ENCODE data around the gene SERPINB6. TPM values are rescaled to one million over a fixed set of nuclear protein-coding genes. Genes with fewer than 3 reads are reported as not detected.

Gene SERPINB6
- total RNA-seq, 1 donor from 2014 or later: 48.7 TPM

- no peak for FAIRE-seq
- peak; percentile 89 for TF ChIP-seq CTCF (IDR thresholded peaks at IDR 0.05; ENCODE audit: insufficient read depth, low read length, severe bottlenecking)
- DNase-seq (ENCODE audit: low read depth): peak; percentile 88
Observed at GRCh38 chr6:2988426-2989331, 17.3 kb upstream of the SERPINB6 start.

GRCh38 chr6:2988094-2988425, 16.7 kb upstream of the SERPINB6 start:
- DNase-seq (ENCODE audit: low read depth) (no peak), FAIRE-seq (no peak)
- Histone ChIP-seq H3K36me3 (ENCODE audit: control insufficient read depth, insufficient read depth, low read length) (no peaks in the 10 kb centered on the region), H3K27me3 (ENCODE audit: control insufficient read depth, insufficient read depth, low read length) (no peaks in the 10 kb centered on the region), H3K4me3 (ENCODE audit: low read depth, low read length) (peak overlapping the region; percentile 69)
- TF ChIP-seq CTCF (IDR thresholded peaks at IDR 0.05; ENCODE audit: insufficient read depth, low read length, severe bottlenecking): no peak

More at GRCh38 chr6:2988426-2989331, 17.3 kb upstream of the SERPINB6 start:
- H3K27me3 ChIP-seq (ENCODE audit: control insufficient read depth, insufficient read depth, low read length): no peaks in the 10 kb centered on the region
- H3K4me3 ChIP-seq (ENCODE audit: low read depth, low read length): peak overlapping the region; percentile 69
- no peaks in the 10 kb centered on the region for H3K36me3 ChIP-seq (ENCODE audit: control insufficient read depth, insufficient read depth, low read length)

GRCh38 chr6:2986722-2987221, 15.4 kb upstream of the SERPINB6 start:
- Histone ChIP-seq H3K27me3 (ENCODE audit: control insufficient read depth, insufficient read depth, low read length) (no peaks in the 10 kb centered on the region), H3K36me3 (ENCODE audit: control insufficient read depth, insufficient read depth, low read length) (no peaks in the 10 kb centered on the region), H3K4me3 (ENCODE audit: low read depth, low read length) (no peak overlapping the region)
- no peak for TF ChIP-seq CTCF (IDR thresholded peaks at IDR 0.05; ENCODE audit: insufficient read depth, low read length, severe bottlenecking)
- DNase-seq (ENCODE audit: low read depth) (peak; percentile 94), FAIRE-seq (no peak)

- H3K4me3 ChIP-seq (ENCODE audit: low read depth, low read length): no peak overlapping the region
- no peaks in the 10 kb centered on the region for H3K36me3 ChIP-seq (ENCODE audit: control insufficient read depth, insufficient read depth, low read length)
- DNase-seq (ENCODE audit: low read depth) (no peak), FAIRE-seq (no peak)
- H3K27me3 ChIP-seq (ENCODE audit: control insufficient read depth, insufficient read depth, low read length): no peaks in the 10 kb centered on the region
- no peak for TF ChIP-seq CTCF (IDR thresholded peaks at IDR 0.05; ENCODE audit: insufficient read depth, low read length, severe bottlenecking)
Observed at GRCh38 chr6:2984738-2985406, 13.5 kb upstream of the SERPINB6 start.

- FAIRE-seq: no peak
- Histone ChIP-seq H3K4me3 (ENCODE audit: low read depth, low read length) (no peak overlapping the region), H3K27me3 (ENCODE audit: control insufficient read depth, insufficient read depth, low read length) (no peaks in the 10 kb centered on the region), H3K36me3 (ENCODE audit: control insufficient read depth, insufficient read depth, low read length) (no peaks in the 10 kb centered on the region)
- no peak for TF ChIP-seq CTCF (IDR thresholded peaks at IDR 0.05; ENCODE audit: insufficient read depth, low read length, severe bottlenecking)
- no peak for DNase-seq (ENCODE audit: low read depth)
Observed at GRCh38 chr6:2982426-2983117, 11.2 kb upstream of the SERPINB6 start.
